ENCODE measurements around the gene ERCC1. TPM values are rescaled to one million over a fixed set of nuclear protein-coding genes. Genes with fewer than 3 reads are reported as not detected.

ERCC1 gene
- polyA plus RNA-seq, 1 experiment, result 121 TPM

DNA sequence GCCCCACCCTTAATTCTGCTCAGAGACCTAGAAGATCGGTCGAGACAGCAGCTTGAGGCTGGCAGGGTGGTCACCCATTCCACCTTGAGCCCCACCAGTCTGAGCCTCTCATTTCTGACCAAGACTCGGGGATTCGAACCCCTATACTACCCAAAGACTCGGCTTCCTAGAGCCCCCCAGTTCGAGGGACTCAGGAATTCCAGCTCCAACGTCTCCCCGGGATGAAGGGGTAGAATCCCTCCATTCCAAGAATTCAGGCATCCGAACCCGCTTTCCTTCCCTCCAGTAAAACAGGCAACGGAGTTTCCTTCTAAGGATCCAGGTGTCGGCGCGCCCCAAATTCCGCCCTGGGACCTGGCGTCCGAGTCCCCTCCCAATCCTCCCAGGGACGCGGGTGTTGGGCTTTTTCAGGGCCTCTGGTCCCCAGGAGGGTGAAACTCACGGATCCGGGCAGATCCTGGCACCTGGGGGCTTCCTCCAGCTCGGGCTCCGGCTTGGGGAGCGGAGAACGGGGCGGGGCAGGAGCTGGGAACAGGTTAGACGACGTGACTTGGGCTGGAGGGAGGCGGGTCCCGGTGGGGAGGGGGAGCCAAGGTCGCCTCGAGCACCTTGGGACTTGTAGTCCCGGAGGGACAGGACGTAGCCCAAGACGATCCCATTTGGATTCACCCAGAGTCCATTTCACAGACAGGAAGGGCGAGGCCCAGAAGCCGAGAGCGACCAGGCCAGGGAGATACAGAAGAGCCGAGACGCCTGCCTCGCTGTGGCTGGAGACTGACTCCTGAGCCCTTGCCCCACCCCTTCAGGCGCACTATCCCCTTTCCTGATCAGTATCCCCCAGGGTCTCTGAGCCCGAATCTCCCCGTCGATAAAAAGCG is 18.9 kb downstream of the ERCC1 start, which contains the start of gene PPP1R13L:
Gene PPP1R13L, minus strand, starts transcription at position 513 of the 878 bp plus-strand sequence. CDS start 6,751 bp downstream, outside the sequence.
- DNase-seq (ENCODE audit: low read depth), result no peak
- H3K4me3 ChIP-seq (ENCODE audit: low read depth, low read length), result peak within 1 kb of the TSS; percentile 92
- no peaks in the 10 kb centered on the region for H3K27me3 ChIP-seq (ENCODE audit: control insufficient read depth, insufficient read depth, low read length)
- H3K36me3 ChIP-seq (ENCODE audit: control insufficient read depth, insufficient read depth, low read length), result no peaks in the 10 kb centered on the region
- CTCF ChIA-PET, result interaction anchor here (0.8 to 3.9 kb wide), 9 partner anchors 8 to 91 kb away, joined by 3 to 25 read pairs (median 4); no protein-coding TSS in a partner anchor
- POLR2A ChIA-PET, result no interaction called here
- TF ChIP-seq, protein P1, sequence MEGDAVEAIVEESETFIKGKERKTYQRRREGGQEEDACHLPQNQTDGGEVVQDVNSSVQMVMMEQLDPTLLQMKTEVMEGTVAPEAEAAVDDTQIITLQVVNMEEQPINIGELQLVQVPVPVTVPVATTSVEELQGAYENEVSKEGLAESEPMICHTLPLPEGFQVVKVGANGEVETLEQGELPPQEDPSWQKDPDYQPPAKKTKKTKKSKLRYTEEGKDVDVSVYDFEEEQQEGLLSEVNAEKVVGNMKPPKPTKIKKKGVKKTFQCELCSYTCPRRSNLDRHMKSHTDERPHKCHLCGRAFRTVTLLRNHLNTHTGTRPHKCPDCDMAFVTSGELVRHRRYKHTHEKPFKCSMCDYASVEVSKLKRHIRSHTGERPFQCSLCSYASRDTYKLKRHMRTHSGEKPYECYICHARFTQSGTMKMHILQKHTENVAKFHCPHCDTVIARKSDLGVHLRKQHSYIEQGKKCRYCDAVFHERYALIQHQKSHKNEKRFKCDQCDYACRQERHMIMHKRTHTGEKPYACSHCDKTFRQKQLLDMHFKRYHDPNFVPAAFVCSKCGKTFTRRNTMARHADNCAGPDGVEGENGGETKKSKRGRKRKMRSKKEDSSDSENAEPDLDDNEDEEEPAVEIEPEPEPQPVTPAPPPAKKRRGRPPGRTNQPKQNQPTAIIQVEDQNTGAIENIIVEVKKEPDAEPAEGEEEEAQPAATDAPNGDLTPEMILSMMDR (IDR thresholded peaks at IDR 0.05; ENCODE audit: insufficient read depth, low read depth, low read length), result no peak

GRCh38 chr19:45403781-45404556 is 19.7 kb downstream of the ERCC1 start:
- H3K36me3 ChIP-seq (ENCODE audit: control insufficient read depth, insufficient read depth, low read length), result no peaks in the 10 kb centered on the region
- H3K4me3 ChIP-seq (ENCODE audit: low read depth, low read length), result peak overlapping the region; percentile 92
- CTCF ChIA-PET, result interaction anchor here (0.8 to 3.9 kb wide), 12 partner anchors 9 to 92 kb away, joined by 3 to 25 read pairs (median 4); no protein-coding TSS in a partner anchor
- no peaks in the 10 kb centered on the region for H3K27me3 ChIP-seq (ENCODE audit: control insufficient read depth, insufficient read depth, low read length)
- TF ChIP-seq, protein P1 (IDR thresholded peaks at IDR 0.05; ENCODE audit: insufficient read depth, low read depth, low read length), result peak; percentile 74
- no peak for DNase-seq (ENCODE audit: low read depth)
- POLR2A ChIA-PET, result no interaction called here

GRCh38 chr19:45403272-45403671 is 20.4 kb downstream of the ERCC1 start:
- H3K36me3 ChIP-seq (ENCODE audit: control insufficient read depth, insufficient read depth, low read length), result no peaks in the 10 kb centered on the region
- no peak for DNase-seq (ENCODE audit: low read depth)
- peak overlapping the region; percentile 92 for H3K4me3 ChIP-seq (ENCODE audit: low read depth, low read length)
- H3K27me3 ChIP-seq (ENCODE audit: control insufficient read depth, insufficient read depth, low read length), result no peaks in the 10 kb centered on the region
- POLR2A ChIA-PET, result interaction anchor here (0.6 kb wide), 1 partner anchor 488 kb away, joined by 4 read pairs; no protein-coding TSS in a partner anchor
- TF ChIP-seq, protein P1 (IDR thresholded peaks at IDR 0.05; ENCODE audit: insufficient read depth, low read depth, low read length), result no peak
- CTCF ChIA-PET, result interaction anchor here (1.1 to 3.9 kb wide), 11 partner anchors 13 to 239 kb away, joined by 3 to 25 read pairs (median 4); no protein-coding TSS in a partner anchor

- TF ChIP-seq, protein P1 (IDR thresholded peaks at IDR 0.05; ENCODE audit: insufficient read depth, low read depth, low read length), result peak; percentile 54
- POLR2A ChIA-PET, result interaction anchor here (0.6 kb wide), 1 partner anchor 488 kb away, joined by 4 read pairs; no protein-coding TSS in a partner anchor
- DNase-seq (ENCODE audit: low read depth), result no peak
- no peaks in the 10 kb centered on the region for H3K27me3 ChIP-seq (ENCODE audit: control insufficient read depth, insufficient read depth, low read length)
- no peak overlapping the region for H3K4me3 ChIP-seq (ENCODE audit: low read depth, low read length)
- CTCF ChIA-PET, result interaction anchor here (1.1 to 3.9 kb wide), 13 partner anchors 11 to 240 kb away, joined by 3 to 25 read pairs (median 4); no protein-coding TSS in a partner anchor
- H3K36me3 ChIP-seq (ENCODE audit: control insufficient read depth, insufficient read depth, low read length), result no peaks in the 10 kb centered on the region
These were observed 21.2 kb downstream of the ERCC1 start for GRCh38 chr19:45402298-45403061.
